GM21786 (cell line): Measurements from ENCODE around the gene MACF1.

Experiments
- ATAC-seq: cut with Tn5 transposase; IDR thresholded peaks from one replicate; pipeline ENCODE4 v1.9.1; 2021; ENCODE audit not compliant: unreplicated experiment

MACF1 gene

DNA sequence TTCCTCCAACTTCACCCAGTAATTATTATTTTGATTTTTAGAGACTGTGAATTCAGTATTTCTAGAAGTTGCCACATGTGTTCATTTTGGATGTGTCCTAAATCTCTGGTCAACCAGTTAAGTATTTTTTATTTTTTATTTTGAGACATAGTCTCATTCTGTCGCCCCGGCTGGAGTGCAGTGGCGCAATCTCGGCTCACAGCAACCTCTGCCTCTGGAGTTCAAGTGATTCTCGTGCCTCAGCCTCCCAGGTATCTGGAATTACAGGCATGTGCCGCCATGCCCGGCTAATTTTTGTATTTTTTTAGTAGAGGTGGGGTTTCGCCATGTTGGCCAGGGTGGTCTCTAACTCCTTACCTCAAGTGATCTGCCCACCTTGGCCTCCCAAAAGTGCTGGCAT, 8.0 kb downstream of the MACF1 start:
- no peak for ATAC-seq

DNA sequence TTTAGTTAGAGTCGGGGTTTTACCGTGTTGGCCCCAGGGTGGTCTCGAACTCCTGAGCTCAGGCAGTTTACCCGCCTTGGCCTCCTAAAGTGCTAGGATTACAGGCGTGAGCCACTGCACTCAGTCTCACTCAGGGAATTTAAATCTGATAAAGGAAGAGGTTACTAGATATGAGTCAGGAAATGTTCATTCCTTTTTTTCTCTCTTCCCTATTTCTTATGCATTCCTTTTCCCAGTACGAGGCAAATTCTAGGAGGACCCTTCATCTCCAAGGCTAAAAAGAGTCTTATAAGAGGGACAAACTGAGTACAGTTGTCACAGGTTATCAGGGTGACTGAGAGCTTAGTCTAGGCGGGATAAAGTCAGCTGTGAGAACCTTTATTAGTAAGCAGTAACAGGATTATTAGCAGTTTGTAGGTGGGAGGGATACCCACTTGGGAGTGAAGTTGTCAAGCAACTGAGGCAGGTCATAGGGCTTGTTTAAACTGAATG, 9.1 kb downstream of the MACF1 start:
- no peak for ATAC-seq

GRCh38 chr1:39214021-39214713, 9.7 kb downstream of the MACF1 start:
- no peak for ATAC-seq

- ATAC-seq, result peak; percentile 27
Measured at GRCh38 chr1:39214714-39214997, 10.2 kb downstream of the MACF1 start.

- ATAC-seq, result peak; percentile 52
Measured at GRCh38 chr1:39214998-39215873, 10.7 kb downstream of the MACF1 start.

- no peak for ATAC-seq
Measured at GRCh38 chr1:39216771-39217170, 12.3 kb downstream of the MACF1 start.

DNA sequence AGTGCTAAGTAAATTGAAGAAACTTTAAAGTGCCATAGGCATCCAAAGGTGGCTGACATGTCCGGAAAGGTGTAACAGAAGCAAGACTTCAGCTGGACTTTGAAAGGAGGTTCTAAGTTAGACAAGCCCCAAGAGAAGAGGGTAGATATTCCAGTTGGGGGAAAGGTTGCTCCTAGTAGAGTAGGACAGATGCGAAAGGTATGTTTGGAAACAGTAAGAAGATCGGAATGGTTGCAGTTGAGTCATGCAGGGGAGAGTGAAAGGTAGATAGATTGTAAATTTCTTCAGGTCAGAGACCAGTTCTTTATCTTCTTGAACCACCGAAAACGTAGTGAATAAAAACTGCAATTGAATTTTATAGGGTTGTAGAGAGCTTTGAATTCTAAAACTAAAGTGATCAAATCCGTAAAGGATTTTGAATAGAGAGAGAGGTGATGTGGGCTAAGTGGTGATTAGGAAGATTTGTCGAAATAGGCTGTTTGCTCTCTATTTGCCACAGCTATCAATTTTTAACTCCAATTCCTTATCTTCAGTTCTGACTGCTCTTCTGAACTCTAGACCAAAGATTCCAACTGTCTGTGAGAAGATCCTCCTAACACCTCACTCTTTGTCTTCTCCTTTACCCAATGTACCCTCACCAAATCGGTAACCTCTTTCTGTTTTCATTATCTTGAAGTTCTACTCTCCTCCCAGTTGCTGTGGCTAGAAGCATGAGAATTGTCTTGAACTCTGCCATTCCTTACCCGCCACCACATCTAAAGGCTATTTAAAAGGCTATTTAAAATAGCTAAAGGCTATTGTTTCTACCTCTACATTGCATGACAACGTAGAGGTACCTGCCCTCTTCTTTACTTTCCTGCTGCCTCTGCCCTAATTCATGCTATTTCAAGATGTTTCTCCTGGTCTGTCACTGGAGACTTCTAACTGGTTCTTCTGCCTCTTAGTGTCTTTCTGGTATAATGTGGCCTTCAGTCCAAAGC, 16.7 kb downstream of the MACF1 start:
- ATAC-seq, result no peak

DNA sequence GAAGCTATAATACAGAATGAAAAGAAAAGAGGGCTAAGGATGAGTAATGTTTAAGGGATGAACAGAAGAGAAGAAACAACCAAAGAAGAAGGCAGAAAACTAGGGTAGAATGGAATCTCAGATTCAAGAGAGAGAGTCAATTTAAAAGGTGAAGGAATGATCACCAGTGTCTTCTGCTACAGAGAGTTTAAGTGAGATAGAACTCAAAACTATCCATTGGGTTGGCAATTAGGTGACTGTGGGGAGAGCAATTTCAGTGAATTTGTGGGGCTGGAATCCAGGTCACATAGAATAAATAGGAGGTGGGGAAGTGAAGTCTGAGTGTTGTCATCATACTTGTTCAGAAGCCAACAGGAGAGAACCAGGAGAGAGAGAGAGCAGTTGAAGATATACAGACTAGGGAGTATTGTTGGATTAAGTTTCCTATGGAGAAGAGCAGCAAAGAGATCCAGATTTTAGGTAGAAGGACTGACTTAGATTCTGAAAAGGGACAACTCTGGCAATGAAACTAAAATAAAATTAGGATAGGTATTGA, 19.9 kb downstream of the MACF1 start:
- no peak for ATAC-seq

- ATAC-seq, result no peak
Measured at GRCh38 chr1:39226836-39227235, 22.3 kb downstream of the MACF1 start.

- no peak for ATAC-seq
Measured at GRCh38 chr1:39228252-39228651, 23.8 kb downstream of the MACF1 start.

GRCh38 chr1:39229504-39229903, 25.0 kb downstream of the MACF1 start:
- ATAC-seq, result no peak

DNA sequence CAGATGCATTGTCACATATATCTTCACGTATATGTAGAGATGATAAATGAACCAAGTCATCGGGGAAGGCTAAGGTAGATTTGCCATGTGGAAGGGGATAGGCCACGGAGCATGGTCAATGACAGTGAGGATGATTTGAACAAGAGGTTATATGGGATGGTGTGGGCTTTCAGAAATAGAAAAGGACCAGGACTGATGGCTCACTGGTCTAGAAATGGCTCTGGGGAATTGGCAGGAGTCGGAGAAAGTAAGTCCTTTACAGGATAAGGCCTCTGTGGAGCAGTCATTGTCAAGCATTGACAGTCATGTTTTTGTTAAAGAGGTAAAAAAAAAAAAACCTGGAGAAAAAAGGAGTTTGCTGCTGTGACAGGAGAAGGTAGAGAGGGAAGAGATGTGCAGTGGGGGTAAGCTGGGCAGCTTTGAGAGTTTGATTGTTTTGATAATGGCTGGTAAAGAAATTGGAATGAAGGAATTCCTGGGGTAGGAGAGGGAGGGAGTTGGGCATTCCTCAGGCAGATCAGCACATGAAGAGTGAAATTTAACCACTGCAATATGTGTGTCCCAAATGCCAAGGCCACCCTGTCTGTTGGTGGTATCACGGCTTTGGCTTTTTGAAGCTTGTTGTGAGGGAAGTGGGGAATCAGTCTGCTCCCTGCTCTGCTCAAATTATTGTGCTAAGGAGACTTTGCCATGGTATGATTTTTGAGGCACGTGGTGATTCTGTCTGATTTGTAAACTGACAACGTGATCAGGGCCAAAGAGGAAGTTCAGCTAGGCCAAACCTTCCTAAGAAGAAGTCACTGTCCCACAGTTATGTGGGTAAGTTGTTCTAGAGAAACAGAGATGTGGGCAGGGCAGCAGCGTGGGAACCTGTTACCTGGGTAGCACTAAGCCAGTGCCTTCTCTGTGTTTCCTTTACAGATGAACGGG, 26.0 kb downstream of the MACF1 start:
- ATAC-seq, result peak; percentile 84

GRCh38 chr1:39236971-39237370, 32.5 kb downstream of the MACF1 start:
- ATAC-seq, result no peak

DNA sequence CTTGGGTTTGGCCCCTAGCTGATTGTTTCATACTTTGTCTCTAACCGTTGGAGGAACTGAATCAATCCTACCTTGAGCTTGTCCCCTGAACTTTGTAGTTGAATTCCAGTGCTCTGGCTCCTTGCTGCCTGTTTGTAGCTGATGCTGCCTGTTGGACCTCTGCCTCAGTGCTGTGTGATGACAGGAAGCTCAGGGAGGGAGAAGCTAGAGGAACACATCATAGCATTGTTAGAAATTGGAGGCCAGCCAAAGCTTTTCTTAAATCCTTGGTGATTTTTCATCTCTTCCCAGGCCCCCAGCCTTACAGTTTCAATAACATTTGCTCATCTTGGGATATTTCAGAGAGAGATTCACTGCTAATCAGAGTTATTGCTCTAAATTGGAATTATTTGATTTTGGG, 34.0 kb downstream of the MACF1 start:
- ATAC-seq, result no peak

- no peak for ATAC-seq
Measured at GRCh38 chr1:39239968-39240367, 35.5 kb downstream of the MACF1 start.

GRCh38 chr1:39243302-39243701, 38.8 kb downstream of the MACF1 start:
- no peak for ATAC-seq

- no peak for ATAC-seq
Measured at GRCh38 chr1:39250460-39251240, 46.2 kb downstream of the MACF1 start.

GRCh38 chr1:39255222-39255621, 50.7 kb downstream of the MACF1 start:
- ATAC-seq, result no peak
